Measurements from ENCODE around the gene CAB39L.

The CAB39L gene

DNA sequence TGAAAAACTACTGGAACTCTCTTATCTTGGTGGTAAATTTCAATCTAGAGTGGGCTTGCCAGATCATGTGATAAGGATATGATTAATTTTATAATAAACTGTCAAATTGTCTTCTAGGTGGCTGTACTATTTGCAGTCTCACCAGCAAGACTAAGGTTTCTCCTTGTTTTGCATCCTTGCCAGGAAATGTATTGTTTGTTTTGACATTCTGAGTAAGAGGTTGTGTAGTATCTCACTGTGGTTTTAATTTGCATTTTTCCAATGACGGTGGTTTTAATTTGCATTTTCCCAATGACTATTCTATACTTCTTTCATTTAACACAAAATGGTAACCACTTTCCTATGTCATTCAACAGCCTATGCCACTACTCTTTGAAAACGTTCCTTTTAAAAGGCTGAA is 2.0 kb downstream of the CAB39L start:
- no peak for DNase-seq (ENCODE audit: low read depth in 2 of 2)

DNA sequence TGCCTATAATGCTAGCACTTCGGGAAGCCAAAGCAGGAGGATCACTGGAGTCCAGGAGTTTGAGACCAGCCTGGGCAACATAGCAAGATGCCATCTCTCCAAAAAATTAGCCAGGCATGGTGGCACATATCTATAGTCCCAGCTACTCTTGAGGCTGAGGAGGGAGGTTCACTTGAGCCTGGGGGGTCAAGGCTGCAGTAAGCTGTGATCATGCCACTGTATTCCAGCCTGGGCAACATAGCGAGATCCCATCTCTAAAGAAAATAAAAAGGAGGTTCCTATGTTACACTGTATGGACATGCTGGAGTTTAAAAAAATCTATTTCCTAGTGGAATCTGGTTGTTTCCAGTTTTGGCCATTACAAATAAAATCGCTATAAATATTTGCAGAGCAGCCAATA is 2.6 kb downstream of the CAB39L start:
- DNase-seq (ENCODE audit: low read depth in 2 of 2), result no peak

DNA sequence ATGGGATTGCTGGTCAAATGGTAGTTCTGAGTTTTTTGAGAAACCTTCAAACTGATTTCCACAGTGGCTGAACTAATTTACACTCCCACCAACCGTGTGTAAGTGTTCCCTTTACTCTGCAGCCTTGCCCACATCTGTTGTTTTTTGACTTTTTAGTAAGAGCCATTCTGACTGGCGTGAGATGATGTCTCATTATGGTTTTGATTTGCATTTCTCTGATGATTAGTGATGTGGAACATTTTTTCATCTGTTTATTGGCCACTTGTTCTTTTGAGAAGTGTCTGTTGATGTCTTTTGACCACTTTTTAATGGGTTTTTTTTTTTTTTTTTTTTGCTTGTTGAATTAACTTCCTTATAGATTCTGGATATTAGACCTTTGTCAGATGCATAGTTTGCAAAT is 4.3 kb downstream of the CAB39L start:
- no peak for DNase-seq (ENCODE audit: low read depth in 2 of 2)

DNA sequence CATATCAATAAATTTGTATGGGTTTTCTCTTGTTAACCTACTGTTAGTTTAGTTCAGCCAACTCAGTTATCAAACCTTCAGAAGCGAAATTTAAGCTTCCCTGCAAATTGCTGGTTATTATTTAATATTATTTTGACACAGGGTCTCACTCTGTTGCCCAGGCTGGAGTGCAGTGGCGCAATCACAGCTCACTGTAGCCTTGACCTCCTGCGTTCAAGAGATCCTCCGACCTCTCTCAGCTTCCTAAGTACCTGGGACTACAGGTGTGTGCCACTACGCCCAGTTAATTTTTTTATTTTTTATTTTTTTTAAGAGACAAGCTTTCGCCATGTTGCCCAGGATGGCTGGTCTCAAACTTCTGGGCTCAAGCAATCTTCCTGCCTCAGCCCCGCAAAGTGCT is 6.2 kb downstream of the CAB39L start:
- no peak for DNase-seq (ENCODE audit: low read depth in 2 of 2)

- DNase-seq (ENCODE audit: low read depth in 2 of 2), result no peak
These were observed 7.0 kb downstream of the CAB39L start for GRCh38 chr13:49436890-49437289.

GRCh38 chr13:49435992-49436391 is 7.9 kb downstream of the CAB39L start:
- DNase-seq (ENCODE audit: low read depth in 2 of 2), result no peak

DNA sequence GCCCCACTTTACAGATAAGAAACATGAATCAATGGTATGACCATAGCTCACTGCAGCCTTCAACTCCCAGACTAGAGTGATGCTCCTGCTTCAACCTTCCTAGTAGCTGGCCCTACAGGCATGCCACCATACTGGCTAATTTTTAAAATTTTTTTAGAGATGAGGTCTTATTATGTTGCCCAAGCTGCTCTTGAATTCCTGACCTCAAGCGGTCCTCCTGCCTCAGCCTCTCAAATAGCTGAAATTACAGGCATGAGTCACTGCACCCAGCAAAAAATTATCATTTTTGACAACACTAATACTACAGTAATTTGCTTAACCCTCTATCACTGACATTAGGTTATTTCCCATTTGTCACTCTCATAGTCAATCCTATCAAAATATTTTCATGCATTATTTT is 14.7 kb downstream of the CAB39L start:
- no peak for DNase-seq (ENCODE audit: low read depth in 2 of 2)

- no peak for DNase-seq (ENCODE audit: low read depth in 2 of 2)
These were observed 15.7 kb downstream of the CAB39L start for GRCh38 chr13:49428041-49428763.

DNA sequence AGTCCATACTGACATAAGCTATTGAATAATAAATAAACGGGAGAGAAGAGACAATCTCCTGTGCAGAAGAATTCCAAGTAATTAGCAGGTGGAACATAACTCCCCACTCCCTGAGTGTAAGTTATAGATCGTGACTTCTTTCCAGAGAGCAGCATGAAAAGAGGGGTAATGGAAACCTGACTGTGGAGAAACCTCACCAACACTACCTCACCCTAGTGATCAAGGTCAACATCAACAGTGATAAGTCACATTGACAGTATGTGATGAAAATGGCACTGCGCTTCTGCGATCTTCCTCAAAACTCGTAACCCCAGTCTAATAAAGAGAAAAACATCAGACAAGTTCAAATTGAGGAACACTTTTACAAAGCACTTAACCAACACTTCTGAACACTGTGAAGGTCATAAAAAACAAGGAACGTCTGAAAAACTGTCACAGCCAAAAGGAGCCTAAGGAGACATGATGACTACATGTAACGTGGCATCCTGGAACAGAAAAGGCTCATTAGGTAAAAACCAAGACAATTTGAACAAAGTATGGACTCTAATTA is 19.8 kb downstream of the CAB39L start:
- DNase-seq (ENCODE audit: low read depth in 2 of 2), result no peak

DNA sequence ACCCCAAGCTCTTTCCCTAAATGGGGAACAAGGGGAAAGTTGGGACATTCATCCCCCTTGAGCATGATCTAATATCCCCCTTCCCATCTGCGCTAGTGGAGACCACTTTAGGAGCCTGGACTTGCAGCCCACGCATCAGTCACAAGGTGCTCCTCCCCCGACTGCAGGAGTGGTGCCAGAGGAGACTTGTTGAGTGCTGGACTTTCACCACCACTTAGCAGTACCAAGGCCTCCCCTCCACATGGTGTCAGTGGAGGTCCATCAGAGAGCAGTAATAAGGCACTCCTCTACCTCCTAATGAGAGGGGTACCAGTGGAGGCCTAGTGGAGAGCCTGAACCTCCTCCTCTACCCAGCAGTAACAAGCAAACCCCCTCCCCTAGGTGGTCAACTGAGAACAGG is 22.5 kb downstream of the CAB39L start:
- DNase-seq (ENCODE audit: low read depth in 2 of 2), result no peak

DNA sequence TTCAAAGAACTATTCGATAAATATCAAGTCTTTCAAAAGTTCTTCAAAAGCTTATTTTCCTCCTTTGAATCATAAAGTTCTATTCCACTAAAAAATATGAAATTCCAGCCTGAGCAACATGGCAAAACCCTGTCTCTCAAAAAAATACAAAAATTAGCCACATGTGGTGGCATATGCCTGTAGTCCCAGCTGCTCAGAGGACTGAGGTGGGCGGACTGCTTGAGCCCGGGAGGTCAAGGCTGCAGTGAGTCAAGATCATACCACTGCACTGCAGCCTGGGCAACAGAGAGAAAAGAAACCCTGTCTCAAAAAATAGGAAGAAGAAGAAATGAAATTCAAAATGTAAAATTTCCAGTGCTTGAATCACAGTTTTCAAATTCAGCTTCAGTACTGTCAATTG is 24.6 kb downstream of the CAB39L start:
- DNase-seq (ENCODE audit: low read depth in 2 of 2), result no peak

GRCh38 chr13:49418206-49418605 is 25.7 kb downstream of the CAB39L start:
- no peak for DNase-seq (ENCODE audit: low read depth in 2 of 2)

DNA sequence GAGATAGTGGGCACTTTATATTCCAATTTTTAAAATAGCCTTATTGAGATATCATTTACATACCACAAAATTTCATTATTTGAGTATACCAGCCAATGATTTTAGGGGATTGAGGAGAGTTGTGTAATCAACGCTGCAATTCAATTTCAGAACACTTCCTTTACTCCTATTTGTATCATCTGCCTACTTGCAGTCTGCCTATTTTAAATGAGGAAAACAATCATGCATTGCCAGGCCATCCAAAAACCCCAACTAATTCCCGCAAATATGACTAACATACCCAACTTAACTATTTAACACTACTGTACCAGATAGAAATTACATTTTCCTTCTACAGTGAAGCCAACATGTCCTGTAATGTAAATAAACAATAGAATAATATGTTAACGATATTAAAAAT is 26.7 kb downstream of the CAB39L start:
- DNase-seq (ENCODE audit: low read depth in 2 of 2), result no peak

DNA sequence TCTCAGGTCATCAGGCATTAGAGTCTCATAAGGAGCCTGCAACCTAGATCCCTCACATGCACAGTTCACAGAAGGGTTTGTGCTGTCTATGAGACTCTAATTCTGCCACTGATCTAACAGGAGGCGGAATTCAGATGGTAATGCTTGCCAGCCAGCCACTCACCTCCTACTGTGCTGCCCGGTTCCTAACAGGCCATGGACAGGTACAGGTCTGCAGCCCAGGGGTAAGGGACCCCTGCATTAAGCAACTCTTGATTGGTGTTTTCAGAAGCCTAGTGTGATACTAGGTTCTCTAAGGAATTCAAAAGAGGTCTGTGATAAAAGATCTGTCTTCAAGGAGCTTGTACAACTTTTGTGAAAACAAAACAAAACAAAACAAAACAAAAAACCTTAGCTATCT is 31.1 kb downstream of the CAB39L start:
- DNase-seq (ENCODE audit: low read depth in 2 of 2), result no peak

DNA sequence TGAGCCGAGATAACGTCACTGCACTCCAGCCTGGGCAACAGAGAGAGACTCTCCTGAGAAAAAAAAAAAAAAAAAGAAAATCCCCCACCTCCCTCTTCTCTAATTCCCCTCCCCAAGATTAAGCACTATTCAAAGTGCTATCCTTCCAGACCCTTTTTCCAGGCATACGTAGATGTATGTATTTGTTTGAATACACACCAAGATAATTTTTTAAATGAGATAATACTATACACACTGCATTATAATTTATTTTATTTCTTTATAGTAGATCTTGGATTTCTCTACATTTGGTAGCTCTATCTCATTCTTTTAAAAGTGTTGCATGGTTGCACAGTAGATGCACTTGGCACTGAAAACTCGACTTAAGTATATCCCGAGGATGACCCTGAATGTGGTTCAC is 32.5 kb downstream of the CAB39L start:
- no peak for DNase-seq (ENCODE audit: low read depth in 2 of 2)

DNA sequence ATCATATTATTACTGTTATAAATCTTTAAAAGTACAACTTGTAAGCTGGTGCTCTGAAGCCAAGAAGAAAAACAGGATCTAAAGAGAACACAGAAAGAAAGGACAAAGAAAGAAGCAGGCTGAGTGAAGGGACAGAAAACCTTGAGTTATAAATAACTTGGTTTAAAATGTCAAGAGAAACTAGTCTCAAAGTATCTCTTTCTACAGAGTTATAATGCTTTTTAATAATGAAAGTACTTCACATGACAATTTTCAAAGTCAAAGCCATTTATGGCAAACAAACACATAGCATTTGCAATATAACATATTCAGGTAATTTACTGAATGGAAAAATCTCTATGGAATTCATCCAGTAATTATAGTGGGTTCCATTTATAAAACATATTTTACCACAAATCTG is 33.4 kb downstream of the CAB39L start:
- no peak for DNase-seq (ENCODE audit: low read depth in 2 of 2)

GRCh38 chr13:49410006-49410405 is 33.9 kb downstream of the CAB39L start:
- DNase-seq (ENCODE audit: low read depth in 2 of 2), result no peak

- no peak for DNase-seq (ENCODE audit: low read depth in 2 of 2)
These were observed 34.9 kb downstream of the CAB39L start for GRCh38 chr13:49409008-49409407.

DNA sequence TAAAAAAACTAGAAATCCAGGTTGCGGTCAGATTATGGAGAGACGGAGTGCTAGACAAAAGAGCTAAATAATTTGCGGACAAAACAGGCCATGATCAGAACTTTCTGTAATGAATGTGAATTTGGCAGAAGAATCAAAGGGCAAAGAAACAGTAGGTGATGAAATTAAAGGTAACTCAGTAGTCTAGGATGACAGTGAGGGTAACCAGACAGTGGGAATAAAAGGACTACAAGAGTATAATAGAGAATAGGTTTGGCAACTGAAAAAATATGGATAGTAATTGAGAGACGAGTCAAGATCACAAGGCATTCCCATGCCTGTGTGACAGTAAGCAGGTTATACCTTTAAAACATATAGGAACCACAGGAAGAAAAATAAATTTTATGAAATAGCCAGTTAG is 35.9 kb downstream of the CAB39L start:
- no peak for DNase-seq (ENCODE audit: low read depth in 2 of 2)

- DNase-seq (ENCODE audit: low read depth in 2 of 2), result no peak
These were observed 36.8 kb downstream of the CAB39L start for GRCh38 chr13:49407068-49407467.

GRCh38 chr13:49404703-49405020 is 39.2 kb downstream of the CAB39L start:
- no peak for DNase-seq (ENCODE audit: low read depth in 2 of 2)

DNA sequence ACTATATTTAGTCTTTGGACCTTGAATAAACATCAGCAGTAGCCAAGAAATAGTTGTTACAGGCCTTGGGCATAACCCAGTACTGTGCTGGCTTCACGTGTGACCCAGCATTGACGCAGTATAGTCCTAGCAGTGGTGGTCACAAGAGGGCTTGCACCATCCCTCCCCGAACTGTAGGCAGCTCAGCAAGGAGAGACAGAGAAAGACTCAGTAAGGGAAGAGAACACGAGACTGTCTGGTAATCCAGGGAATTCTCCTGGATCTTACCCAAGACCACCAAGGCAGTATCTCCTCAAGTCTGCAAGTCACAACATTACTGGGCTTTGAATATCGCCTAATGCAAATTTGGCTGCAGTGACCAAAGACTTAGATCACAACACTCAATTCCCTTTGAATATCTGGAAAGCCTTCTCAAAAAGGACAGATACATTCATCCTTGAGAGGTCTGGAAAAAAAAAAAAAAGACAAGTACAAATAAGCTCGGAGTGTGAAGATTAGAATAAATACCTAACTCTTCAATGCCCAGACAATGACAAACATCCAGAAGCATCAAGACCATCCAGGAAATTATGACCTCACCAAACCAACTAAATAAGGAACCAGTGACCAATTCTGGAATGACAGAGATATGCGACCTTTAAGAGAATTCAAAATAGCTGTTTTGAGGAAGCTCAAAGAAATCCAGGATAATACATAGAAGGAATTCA is 39.7 kb downstream of the CAB39L start:
- no peak for DNase-seq (ENCODE audit: low read depth in 2 of 2)
